Liver (tissue), 9 donors: Measurements from ENCODE around the gene MKRN3. TPM values are rescaled to one million over a fixed set of nuclear protein-coding genes. Genes with fewer than 3 reads are reported as not detected.
"Not testable (repeated sequence)": the region's sequence is repeated elsewhere in the genome, so short reads cannot be mapped to it uniquely, and the experiment has no call there.

Experiments
- DNase-seq: peaks from one replicate; pipeline ENCODE4 v3.0.0-alpha.2; 2017; ENCODE audit warnings: low spot score
- H3K27ac ChIP-seq, 2 donors: one replicate each; pipeline ENCODE4 v1.7.0; 2013; ENCODE audit warnings: inconsistent platforms in 2 of 2, low read length in 2 of 2, control low read depth in 1 of 2, low read depth in 1 of 2, mild to moderate bottlenecking in 1 of 2
- H3K27me3 ChIP-seq, 4 donors: one replicate each; pipeline versions ENCODE4 v1.6.1 to v1.7.0; 2013; ENCODE audit warnings: low read length in 3 of 4, inconsistent platforms in 1 of 4, mild to moderate bottlenecking in 1 of 4, moderate library complexity in 1 of 4; ENCODE audit not compliant: control insufficient read depth in 4 of 4, insufficient read depth in 4 of 4
- H3K36me3 ChIP-seq, 4 donors: one replicate each; pipeline versions ENCODE4 v1.6.1 to v1.7.0; 2013; ENCODE audit warnings: low read length in 3 of 4, mild to moderate bottlenecking in 3 of 4, low read depth in 1 of 4, moderate library complexity in 1 of 4; ENCODE audit not compliant: control insufficient read depth in 4 of 4, insufficient read depth in 3 of 4
- H3K4me1 ChIP-seq, 4 donors: one replicate each; pipeline versions ENCODE4 v1.6.1 to v1.7.0; 2013; ENCODE audit warnings: low read length in 3 of 4, mild to moderate bottlenecking in 3 of 4, moderate library complexity in 1 of 4; ENCODE audit not compliant: control insufficient read depth in 4 of 4, insufficient read depth in 4 of 4
- H3K4me3 ChIP-seq, 3 donors: one replicate each; pipeline versions ENCODE4 v1.6.1 to v1.7.0; 2013; ENCODE audit warnings: low read length in 3 of 3, control low read depth in 1 of 3, low read depth in 1 of 3, mild to moderate bottlenecking in 1 of 3
- H3K9ac ChIP-seq, 2 donors: one replicate each; pipeline ENCODE4 v1.7.0; 2013; ENCODE audit warnings: low read length in 2 of 2, mild to moderate bottlenecking in 2 of 2, moderate library complexity in 2 of 2, control low read depth in 1 of 2, low read depth in 1 of 2
- H3K9me3 ChIP-seq, 4 donors: one replicate each; pipeline versions ENCODE4 v1.6.1 to v1.7.0; 2013; ENCODE audit warnings: low read length in 3 of 4; ENCODE audit not compliant: control insufficient read depth in 4 of 4
- ATF3 ChIP-seq: IDR thresholded peaks from 2 replicates; pipeline ENCODE4 v1.6.1; 2016; ENCODE audit warnings: antibody characterized with exemption
- CTCF ChIP-seq: fragments of 150-350 bp; IDR thresholded peaks from 2 replicates; pipeline ENCODE4 v1.5.1; 2017; ENCODE audit warnings: improper control_type of control experiment, low read depth, low read length; ENCODE audit not compliant: missing input control
- EGR1 ChIP-seq, 2 donors: IDR thresholded peaks; 2 replicates each; pipeline ENCODE4 v1.6.1; 2016 to 2018; ENCODE audit warnings: antibody characterized with exemption in 2 of 2, low read depth in 2 of 2
- FOXA1 ChIP-seq: IDR thresholded peaks from 2 replicates; pipeline ENCODE4 v1.6.1; 2016; ENCODE audit warnings: antibody characterized with exemption
- FOXA2 ChIP-seq: IDR thresholded peaks from 2 replicates; pipeline ENCODE4 v1.6.1; 2016; ENCODE audit warnings: antibody characterized with exemption
- GABPA ChIP-seq, 2 donors: IDR thresholded peaks in 1 of 2; conservative IDR thresholded peaks in 1 of 2; 2 replicates each; pipeline ENCODE4 v1.6.1; 2016; ENCODE audit warnings: antibody characterized with exemption in 2 of 2, mild to moderate bottlenecking in 1 of 2, moderate library complexity in 1 of 2
- HNF4A ChIP-seq, 2 donors: conservative IDR thresholded peaks; 2 replicates each; pipeline ENCODE4 v1.6.1; 2016; ENCODE audit warnings: antibody characterized with exemption in 2 of 2, mild to moderate bottlenecking in 2 of 2
- HNF4G ChIP-seq: IDR thresholded peaks from 2 replicates; pipeline ENCODE4 v1.6.1; 2016; ENCODE audit warnings: antibody characterized with exemption
- JUND ChIP-seq, 2 donors: IDR thresholded peaks; 2 replicates each; pipeline ENCODE4 v1.6.1; 2016; ENCODE audit warnings: antibody characterized with exemption in 2 of 2
- NR2F2 ChIP-seq: IDR thresholded peaks from 2 replicates; pipeline ENCODE4 v1.6.1; 2016; ENCODE audit warnings: antibody characterized with exemption
- RAD21 ChIP-seq, 2 donors: IDR thresholded peaks; 2 replicates each; pipeline ENCODE4 v1.6.1; 2016; ENCODE audit warnings: antibody characterized with exemption in 2 of 2, mild to moderate bottlenecking in 2 of 2
- REST ChIP-seq: IDR thresholded peaks from 2 replicates; pipeline ENCODE4 v1.6.1; 2016; ENCODE audit warnings: antibody characterized with exemption, mild to moderate bottlenecking
- RXRA ChIP-seq, 2 donors: IDR thresholded peaks; 2 replicates each; pipeline ENCODE4 v1.6.1; 2017 to 2018; ENCODE audit warnings: antibody characterized with exemption in 2 of 2, mild to moderate bottlenecking in 1 of 2
- SP1 ChIP-seq: IDR thresholded peaks from 2 replicates; pipeline ENCODE4 v1.6.1; 2018; ENCODE audit warnings: antibody characterized with exemption, mild to moderate bottlenecking
- TAF1 ChIP-seq: conservative IDR thresholded peaks from 2 replicates; pipeline ENCODE4 v1.6.1; 2016; ENCODE audit warnings: antibody characterized with exemption, mild to moderate bottlenecking
- ZBTB33 ChIP-seq: IDR thresholded peaks from 2 replicates; pipeline ENCODE4 v1.6.1; 2016; ENCODE audit warnings: antibody characterized with exemption
- WGBS: extraction: QIAGEN DNeasy Blood & Tissue Kit; methylation state at CpG from one replicate; pipeline ENCODE4 v1.1.7; 2013; 5-methylcytosine and 5-hydroxymethylcytosine counted together
- polyA plus RNA-seq, 2 donors: library from polyadenylated mRNA; stranded (reverse) in 1 of 2; unstranded in 1 of 2; fragments of 200-250 nt in 1 of 2; fragments of >200 nt in 1 of 2; fragmentation: Nextera tagmentation in 1 of 2; extraction: Ambion mirVana in 1 of 2; gene quantifications; one replicate each; pipeline versions ENCODE4 v1.2.1 to v1.2.3, GENCODE V29; 2013 to 2015
- total RNA-seq, 2 donors: library from RNA; depleted of rRNA; stranded (reverse); fragments of >200 nt; gene quantifications; one replicate each; pipeline ENCODE4 v1.2.3, GENCODE V29; 2014
- donor health status: healthy.
- donor health status: healthy.
- donor health status: healthy.
- donor health status: healthy.
- donor health status: healthy.

The MKRN3 gene
- total and polyA plus RNA-seq, 4 donors: 0.59 TPM; not detected in 3

GRCh38 chr15:23595368-23595767 lies 29.9 kb downstream of the MKRN3 start:
- no peak for DNase-seq
- 72% methylated on average over 2 of the region's 2 CpGs for WGBS
- no peaks in the 10 kb centered on the region for H3K36me3 ChIP-seq
- H3K9me3 ChIP-seq: no peaks in the 10 kb centered on the region
- no peaks in the 10 kb centered on the region for H3K4me1 ChIP-seq
- no peak overlapping the region for H3K4me3 ChIP-seq
- H3K27me3 ChIP-seq: no peaks in the 10 kb centered on the region
- no peak overlapping the region for H3K27ac ChIP-seq
- TF ChIP-seq NR2F2 (no peak), JUND (IDR thresholded peaks at IDR 0.05) (no peak), ATF3 (no peak), HNF4G (no peak), ZBTB33 (no peak), FOXA2 (no peak), HNF4A (conservative IDR thresholded peaks at IDR 0.05) (no peak), CTCF (no peak), GABPA (IDR thresholded peaks at IDR 0.05 in 1 of 2, conservative IDR thresholded peaks at IDR 0.05 in 1 of 2) (no peak), EGR1 (IDR thresholded peaks at IDR 0.05; ENCODE audit: low read depth in 2 of 2) (no peak), RAD21 (IDR thresholded peaks at IDR 0.05) (no peak), FOXA1 (no peak), TAF1 (no peak), SP1 (no peak), REST (no peak)
- H3K9ac ChIP-seq: no peak overlapping the region

GRCh38 chr15:23596736-23597135 lies 31.3 kb downstream of the MKRN3 start:
- Histone ChIP-seq H3K9ac (no peak overlapping the region), H3K4me3 (no peak overlapping the region), H3K9me3 (no peaks in the 10 kb centered on the region), H3K27ac (no peak overlapping the region), H3K27me3 (no peaks in the 10 kb centered on the region), H3K36me3 (no peaks in the 10 kb centered on the region), H3K4me1 (no peaks in the 10 kb centered on the region)
- TF ChIP-seq FOXA2 (no peak), ZBTB33 (no peak), REST (no peak), RXRA (IDR thresholded peaks at IDR 0.05) (no peak), HNF4A (conservative IDR thresholded peaks at IDR 0.05) (no peak)
- WGBS: 69% methylated on average over 5 of the region's 5 CpGs
- DNase-seq: no peak

GRCh38 chr15:23597278-23597677 lies 31.8 kb downstream of the MKRN3 start:
- not testable (repeated sequence) for H3K9me3 ChIP-seq, DNase-seq, H3K4me3 ChIP-seq, H3K4me1 ChIP-seq, H3K9ac ChIP-seq, H3K36me3 ChIP-seq, H3K27me3 ChIP-seq, H3K27ac ChIP-seq
- 82% methylated on average over 14 of the region's 14 CpGs for WGBS
